GM18907 (cell line): ENCODE results near the gene LARP1.

Experiments used
- ATAC-seq: cut with Tn5 transposase; IDR thresholded peaks from one replicate; pipeline ENCODE4 v1.9.1; 2021; ENCODE audit warnings: mild to moderate bottlenecking, moderate library complexity; ENCODE audit not compliant: unreplicated experiment

The LARP1 gene

DNA sequence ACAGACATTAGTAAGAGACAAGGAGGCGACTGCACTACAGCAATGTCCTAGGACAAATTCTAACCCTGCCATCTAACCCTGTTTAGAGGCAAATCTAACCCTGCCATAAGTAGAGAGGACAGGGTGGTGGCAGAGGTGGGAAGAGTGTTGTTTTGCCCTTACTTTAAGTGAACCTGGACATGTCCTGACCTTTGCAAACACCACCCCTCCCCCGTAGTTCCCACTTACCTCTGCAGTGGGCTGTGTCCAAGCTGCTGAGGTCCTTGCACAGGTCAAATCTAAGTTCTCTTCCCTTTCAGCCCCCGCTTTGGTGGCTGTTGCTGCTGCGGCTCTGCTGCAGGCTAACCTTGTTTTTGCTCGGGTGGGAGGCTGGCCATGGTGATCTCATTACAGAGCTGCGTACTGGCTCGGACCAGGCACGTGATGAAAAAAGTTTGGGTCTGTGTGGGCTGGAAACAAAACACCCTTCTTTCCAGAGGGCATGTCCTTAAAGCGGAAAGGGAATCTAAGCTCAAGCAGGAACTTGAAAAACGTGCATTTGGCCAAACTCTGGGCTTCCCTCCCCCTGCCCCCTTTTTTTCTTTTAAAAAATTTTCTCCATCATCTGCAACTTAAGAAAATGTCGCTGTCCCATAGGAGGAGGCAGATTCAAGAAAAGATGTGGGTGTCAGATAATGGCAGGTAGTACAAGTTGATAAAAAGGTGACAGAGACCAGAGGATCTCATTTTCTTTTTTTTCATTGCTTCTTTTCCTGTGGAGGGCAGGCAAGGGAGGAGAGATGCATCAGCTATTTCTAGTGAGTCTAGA lies 95.3 kb downstream of the LARP1 start, which contains the start of gene FAXDC2:
Gene FAXDC2 (minus strand): TSS at position 349 of the 808 bp plus-strand sequence. CDS start 12,425 bp downstream, outside the sequence.
- peak; percentile 51 for ATAC-seq

GRCh38 chr5:154851351-154851750 lies 96.2 kb downstream of the LARP1 start:
- no peak for ATAC-seq

DNA sequence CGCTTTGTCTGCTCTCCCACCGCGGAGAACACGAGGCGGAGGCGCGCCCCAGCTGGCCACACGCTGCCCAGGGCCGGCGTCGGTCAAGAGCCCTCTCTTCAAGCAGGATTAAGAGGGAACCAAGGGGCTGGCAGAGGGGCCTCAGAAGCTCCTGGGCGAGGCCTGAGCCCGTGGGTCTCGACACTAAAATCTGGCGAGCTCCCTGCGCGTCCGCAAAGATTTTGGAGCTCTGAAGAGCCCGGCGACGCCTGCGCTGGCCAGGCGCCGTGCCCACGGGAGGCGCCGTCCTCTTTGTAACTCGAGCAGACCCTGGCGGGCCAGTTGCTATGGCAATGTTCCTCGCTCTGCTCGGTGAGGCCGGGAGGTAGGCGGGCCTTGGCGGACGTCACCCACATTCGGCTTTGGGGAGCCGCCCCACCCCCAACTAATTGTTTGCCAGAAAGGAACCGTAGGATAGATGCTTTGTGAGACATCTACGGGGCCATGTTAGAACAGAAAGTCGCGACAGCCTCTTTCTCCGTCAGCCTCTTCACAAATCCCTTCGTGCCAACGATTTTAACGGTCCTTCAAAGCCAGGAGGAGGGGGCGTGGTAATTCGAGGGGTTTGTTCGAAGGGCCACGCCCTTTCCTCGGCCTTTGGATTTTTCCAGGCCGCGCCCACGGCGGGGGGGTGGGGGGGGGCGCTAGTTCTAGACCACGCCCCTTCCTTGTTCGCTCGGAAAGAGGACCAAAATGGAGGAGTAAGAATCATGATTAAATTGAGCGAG lies 102.5 kb downstream of the LARP1 start:
- peak; percentile 74 for ATAC-seq

GRCh38 chr5:154858297-154858971 lies 103.3 kb downstream of the LARP1 start, which contains the start of gene CNOT8:
Gene CNOT8 (plus strand): TSS chr5:154858627. CDS start chr5:154863279, 4,652 bp downstream.
- ATAC-seq: peak; percentile 84

GRCh38 chr5:154858972-154859871 lies 104.0 kb downstream of the LARP1 start:
- no peak for ATAC-seq

DNA sequence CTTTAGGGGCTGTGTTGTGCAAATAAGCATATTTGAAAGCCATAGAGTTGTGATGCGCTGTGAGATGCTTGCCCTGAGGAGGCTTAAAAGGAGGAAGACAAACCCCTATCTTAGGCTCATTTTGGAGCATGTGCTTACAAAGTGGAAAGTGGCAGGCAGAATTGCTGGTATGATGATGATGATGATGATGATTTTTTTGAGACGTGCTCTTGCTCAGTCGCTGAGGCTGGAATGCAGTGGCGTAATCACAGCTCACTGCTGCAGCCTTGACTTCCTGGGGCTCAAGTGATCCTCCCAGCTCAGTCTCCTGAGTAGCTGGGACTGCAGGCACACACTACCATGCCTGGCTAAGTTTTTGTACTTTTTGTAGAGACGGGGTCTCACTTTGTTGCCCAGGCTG lies 104.9 kb downstream of the LARP1 start:
- no peak for ATAC-seq

DNA sequence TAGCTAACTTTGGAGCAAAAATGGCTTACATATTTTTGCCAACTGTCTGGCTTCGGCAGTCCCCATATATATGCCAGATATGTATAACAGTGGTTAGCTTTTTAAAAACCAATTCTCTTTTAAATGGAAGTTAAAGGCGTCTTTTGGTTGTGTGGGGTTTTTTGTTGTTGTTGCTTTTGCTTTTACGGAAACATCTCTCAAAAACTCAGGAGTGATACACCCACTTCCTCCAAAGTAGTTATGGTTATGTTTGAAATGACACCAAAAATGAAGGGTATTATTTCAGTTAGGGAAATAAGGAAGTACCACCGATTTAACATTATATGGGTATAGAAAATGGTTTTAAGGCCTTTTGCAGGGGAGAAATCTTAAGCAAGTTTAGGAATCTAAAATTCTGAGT lies 105.6 kb downstream of the LARP1 start:
- ATAC-seq: no peak

- no peak for ATAC-seq
Observed at GRCh38 chr5:154861946-154862345, 106.8 kb downstream of the LARP1 start.

- ATAC-seq: no peak
Observed at GRCh38 chr5:154862766-154863165, 107.6 kb downstream of the LARP1 start.

DNA sequence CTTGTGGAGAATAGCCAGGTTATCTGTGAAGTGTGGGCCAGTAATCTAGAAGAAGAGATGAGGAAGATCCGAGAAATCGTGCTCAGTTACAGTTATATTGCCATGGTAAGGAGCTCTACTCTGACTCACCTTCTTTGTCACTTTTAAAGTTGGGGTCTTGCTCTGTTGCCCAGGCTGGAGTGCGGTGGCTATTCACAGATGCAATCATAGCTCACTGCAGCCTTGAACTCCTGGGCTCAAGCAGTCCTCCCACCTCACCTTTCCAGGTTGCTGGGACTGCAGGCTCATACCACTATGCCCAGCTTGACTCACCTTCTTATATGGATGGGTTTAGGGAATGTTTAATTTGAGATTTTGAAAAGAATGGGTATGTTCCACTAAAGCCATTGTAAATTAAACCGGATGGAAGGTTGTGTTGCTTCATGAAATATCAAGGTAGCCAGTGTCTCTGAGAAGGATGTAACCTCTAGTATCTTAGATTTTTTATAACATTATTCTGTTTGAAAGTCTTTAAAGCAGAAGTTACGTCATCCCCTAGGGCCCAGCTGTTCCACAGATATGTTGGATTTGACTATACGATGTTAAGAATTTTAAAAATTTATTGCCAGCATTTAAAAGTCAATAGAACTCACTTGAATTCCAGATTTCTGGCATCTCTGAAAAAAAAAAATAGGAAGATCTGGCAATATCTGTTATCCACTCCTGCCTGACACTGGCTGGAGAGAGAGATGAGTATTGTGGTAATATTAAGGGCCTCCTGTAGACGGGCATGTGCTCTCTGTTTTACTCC lies 108.3 kb downstream of the LARP1 start:
- no peak for ATAC-seq

DNA sequence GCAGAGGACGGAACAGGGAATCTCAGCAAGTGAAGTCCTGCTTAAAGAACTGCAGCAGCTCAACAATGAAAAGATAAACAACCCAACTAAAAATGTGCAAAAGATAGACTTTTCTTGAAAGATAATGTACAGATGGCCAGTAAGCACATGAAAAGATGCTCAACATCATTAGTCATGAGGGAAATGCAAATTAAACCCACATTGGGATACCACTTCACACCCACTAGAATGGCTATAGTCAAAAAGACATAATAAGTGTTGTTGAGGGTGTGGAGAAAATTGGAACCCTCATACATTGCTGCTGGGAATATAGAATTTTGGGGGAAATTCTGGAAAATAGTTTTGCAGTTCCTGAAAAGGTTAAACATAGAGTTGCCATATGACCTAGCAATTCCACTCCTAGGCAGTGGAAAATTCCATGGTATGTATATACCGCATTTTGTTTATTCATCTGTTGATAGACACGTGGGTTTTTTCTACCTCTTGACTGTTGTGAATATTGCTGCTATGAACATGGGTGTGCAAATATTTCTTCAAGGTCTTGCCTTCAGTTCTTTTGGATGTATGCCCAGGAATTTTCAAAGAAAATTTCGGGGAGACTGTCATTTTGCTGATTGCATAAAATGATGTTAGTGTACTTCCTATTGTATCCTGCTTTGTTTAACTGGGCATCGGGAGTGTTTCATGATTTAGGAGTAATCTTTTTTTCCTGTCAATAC lies 110.4 kb downstream of the LARP1 start:
- ATAC-seq: no peak

DNA sequence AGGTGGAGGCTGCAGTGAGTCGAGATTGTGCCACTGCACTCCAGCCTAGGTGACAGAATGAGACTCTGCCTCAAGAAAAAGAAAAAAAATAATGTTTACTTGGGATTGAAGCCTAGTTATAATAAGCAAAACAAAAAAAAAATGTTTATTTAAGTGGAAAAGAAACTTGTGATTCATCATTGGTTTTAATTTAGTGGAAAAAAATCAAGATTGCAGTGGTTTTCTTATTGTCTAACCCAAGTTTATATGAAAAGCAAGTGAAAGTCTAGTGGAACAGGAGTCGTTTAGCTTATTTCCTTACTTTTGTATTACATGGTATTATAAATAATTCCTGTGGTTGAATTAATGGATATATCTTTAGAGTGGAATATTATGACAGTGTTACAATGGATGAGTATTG lies 111.7 kb downstream of the LARP1 start:
- ATAC-seq: no peak
